ENCODE results near the gene GUCA2B. TPM values are rescaled to one million over a fixed set of nuclear protein-coding genes. Genes with fewer than 3 reads are reported as not detected.

Gene GUCA2B
- total RNA-seq, 2 donors from 2014 or later, result not detected

DNA sequence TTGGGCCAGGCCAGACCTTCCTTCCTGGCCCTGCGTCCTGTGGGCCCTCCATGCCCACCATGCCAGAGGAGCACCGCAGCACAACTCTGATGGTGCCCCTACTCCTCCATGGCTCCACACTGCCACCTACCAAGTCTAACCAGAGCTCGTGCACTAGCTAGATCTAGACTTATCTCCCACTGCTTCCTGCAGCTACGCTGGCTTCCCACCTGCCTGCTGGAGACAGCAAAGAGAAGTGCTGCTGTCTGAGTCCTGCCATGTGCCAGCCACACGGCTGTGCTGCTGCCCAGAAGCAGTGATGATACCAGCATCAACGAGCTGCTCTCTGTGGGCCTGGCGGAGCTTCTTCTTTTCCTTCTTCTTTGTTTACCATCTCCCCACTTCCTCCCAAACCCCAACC, 4.5 kb downstream of the GUCA2B start:
- no peak for DNase-seq (ENCODE audit: low spot score in 2 of 2)
- peaks cover 4 to 18% of the 10 kb centered on the region in 2 donors for H3K9me3 Mint-ChIP-seq

DNA sequence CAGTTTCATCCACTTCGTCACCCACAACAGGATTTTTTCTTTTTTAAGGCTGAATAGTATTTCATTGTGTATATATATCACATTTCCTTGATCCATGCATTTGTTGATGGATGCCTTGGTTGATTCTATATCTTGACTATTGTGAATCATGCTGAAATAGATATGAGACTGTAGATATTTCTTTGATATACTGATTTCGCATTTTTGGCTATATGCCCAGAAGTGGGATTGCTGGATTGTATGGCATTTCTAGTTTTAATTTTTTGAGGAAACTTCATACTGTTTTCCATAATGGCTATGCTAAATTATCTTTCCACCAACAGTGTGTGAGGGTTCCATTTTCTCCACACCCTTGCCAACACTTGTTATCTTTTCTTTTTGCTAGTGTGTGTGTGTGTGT, 5.0 kb downstream of the GUCA2B start:
- ATAC-seq (no peak), DNase-seq (ENCODE audit: low spot score in 2 of 2) (no peak)
- Mint-ChIP-seq H3K36me3 (peaks cover 12 to 14% of the 10 kb centered on the region in 2 donors), H3K9me3 (peaks cover 4 to 18% of the 10 kb centered on the region in 2 donors), H3K27ac (no peak overlapping the region)

More for the DNA sequence above, 4.5 kb downstream of the GUCA2B start:
- peak in 1 of 2 donors; percentile 47 for ATAC-seq
- peaks cover 12 to 14% of the 10 kb centered on the region in 2 donors for H3K36me3 Mint-ChIP-seq
- H3K27ac Mint-ChIP-seq, result no peak overlapping the region

DNA sequence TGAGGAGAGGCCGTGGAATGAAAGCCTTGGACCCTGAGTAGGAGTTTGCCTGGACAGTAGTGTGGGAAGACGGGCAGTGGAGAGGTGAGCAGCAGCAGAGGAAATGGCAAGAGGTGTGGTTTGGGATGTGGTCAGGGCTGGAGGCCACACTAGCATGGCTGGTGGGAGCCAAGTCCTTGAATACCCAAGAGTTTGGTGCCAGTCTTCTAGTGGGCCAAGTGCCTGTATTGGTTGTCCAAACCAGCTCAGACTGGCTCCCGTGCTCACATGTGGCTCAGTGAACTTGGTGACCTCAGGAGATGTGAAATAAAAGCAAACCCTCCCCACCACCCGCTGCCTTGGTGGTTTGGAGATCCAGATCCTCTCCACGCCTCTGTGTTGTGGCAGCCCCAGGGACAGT, 9.0 kb downstream of the GUCA2B start:
- DNase-seq (ENCODE audit: low spot score in 2 of 2) (no peak), ATAC-seq (no peak)
- Mint-ChIP-seq H3K9me3 (peaks cover 4 to 18% of the 10 kb centered on the region in 2 donors), H3K36me3 (peaks cover 12 to 14% of the 10 kb centered on the region in 2 donors), H3K27ac (no peak overlapping the region)

DNA sequence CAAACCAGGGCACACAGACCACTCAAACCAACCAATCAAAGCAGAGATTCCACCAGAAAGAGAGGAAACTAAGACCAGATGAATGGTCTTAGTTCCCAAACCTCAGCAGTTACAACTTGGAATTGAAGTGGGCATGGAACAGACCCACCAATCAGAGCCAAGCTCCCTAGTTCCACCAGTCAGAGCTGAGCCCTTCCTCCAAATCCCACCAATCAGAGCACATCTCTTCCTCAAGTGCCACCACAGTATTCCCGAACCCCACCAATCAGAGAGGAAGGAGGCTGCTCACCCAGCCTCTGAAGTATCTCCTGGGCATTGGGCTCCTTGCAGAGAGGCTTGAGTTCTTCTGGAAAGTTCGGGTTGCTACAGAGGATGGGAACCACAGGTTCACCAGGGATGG, 9.9 kb downstream of the GUCA2B start:
- DNase-seq (ENCODE audit: low spot score in 2 of 2), result no peak
- H3K36me3 Mint-ChIP-seq, result peaks cover 12 to 14% of the 10 kb centered on the region in 2 donors
- peaks cover 4 to 18% of the 10 kb centered on the region in 2 donors for H3K9me3 Mint-ChIP-seq
- ATAC-seq, result no peak
- no peak overlapping the region for H3K27ac Mint-ChIP-seq

DNA sequence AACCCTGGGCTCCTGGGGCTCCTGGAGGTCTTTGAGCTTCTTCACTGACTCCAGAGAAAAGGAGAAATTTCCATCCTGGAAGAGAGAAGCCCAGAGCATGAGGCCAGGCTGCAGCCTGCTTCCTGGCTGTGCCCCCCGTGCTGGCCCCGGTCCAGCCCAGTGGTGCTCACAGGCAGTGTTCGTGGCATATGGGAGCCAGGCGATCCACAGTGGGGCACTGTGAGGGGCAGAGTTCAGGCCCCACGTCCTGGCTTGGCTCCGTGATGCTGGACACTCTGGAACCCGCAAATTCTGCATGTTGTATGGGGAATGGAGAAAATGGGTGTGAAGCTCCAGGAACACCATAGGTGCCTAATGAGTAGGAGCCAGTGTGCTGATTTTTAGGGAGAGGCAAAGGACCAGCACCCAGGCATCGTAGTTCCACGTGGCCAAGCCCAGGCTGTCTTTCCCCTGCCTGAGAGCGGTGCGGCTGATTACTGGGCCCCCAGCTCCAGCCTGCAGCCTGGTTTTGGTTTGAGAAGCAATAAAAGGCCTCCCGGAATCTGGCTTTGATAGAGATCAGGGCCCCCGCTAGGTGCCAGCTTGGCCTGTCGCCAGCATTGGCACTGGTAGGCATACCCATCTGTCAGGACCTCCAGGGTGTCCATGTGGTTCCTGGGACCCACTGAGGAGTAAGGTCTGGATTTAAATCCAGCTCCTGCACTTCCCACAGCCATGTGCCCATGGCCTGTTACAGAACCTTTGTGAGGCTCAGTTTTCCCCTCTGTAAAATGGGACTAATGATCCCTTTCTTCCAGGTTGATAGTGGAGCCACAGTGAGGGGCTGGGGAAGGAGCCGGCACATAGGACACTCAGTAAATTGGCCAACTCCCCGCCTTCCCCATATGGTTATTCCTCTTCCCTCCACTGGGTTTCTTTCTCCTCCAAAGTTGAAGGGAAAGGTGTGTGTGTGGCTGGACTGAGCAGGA, 10.6 kb downstream of the GUCA2B start:
- H3K9me3 Mint-ChIP-seq, result peaks cover 4 to 18% of the 10 kb centered on the region in 2 donors
- peaks cover 12 to 14% of the 10 kb centered on the region in 2 donors for H3K36me3 Mint-ChIP-seq
- DNase-seq (ENCODE audit: low spot score in 2 of 2) (no peak), ATAC-seq (no peak)
- no peak overlapping the region for H3K27ac Mint-ChIP-seq

DNA sequence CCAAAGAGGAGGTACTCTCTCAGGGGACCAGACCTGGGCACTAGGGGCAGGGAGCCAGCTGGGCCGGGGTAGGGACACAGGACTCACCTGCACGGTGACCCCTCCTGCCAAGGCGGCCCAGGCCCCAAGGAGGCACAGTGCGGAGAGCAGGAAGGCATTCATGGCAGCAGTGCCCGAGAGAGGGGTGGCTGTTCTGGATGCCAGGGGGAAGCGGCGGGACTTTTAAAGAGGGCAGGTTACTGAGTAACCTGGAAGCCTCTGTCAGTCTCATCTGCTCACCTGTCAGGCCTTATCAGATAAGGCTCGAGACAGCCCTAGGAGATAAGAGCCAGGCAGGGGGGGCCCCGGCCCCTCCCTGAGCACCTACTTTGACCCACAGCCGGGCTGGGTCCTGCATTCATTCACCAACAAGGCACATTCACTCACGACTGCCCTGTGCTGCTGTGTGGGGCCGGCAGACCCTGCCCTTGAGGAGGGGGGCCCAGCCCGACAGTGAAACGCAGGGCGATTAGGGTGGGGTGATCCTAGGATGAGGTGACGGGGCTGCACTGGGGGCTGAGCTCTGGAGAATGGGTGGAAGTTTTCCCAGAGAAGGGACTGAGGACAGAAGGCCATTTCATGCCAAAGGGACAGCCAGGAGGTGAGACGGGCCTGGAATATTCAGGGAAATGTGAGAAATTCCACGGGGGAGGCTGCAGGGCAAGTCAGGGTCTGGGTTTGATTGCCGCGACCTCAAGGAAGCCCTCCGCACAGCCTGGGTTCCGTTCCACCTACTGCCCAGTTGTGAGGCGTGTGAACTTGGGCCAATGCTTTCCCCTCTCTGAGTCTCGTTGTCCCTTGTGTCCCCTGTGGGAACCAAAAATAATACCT, 11.6 kb downstream of the GUCA2B start, which contains the start of gene GUCA2A:
GUCA2A (minus strand) TSS at position 195 of the 870 bp plus-strand sequence; CDS start at position 162, 33 bp downstream.
- peak in 1 of 2 donors; percentile 18 for ATAC-seq
- no peak for DNase-seq (ENCODE audit: low spot score in 2 of 2)
- Mint-ChIP-seq H3K27ac (peak within 1 kb of the TSS in 1 of 2 donors; percentile 75), H3K36me3 (peaks cover 12 to 14% of the 10 kb centered on the region in 2 donors), H3K9me3 (peaks cover 4 to 18% of the 10 kb centered on the region in 2 donors)

DNA sequence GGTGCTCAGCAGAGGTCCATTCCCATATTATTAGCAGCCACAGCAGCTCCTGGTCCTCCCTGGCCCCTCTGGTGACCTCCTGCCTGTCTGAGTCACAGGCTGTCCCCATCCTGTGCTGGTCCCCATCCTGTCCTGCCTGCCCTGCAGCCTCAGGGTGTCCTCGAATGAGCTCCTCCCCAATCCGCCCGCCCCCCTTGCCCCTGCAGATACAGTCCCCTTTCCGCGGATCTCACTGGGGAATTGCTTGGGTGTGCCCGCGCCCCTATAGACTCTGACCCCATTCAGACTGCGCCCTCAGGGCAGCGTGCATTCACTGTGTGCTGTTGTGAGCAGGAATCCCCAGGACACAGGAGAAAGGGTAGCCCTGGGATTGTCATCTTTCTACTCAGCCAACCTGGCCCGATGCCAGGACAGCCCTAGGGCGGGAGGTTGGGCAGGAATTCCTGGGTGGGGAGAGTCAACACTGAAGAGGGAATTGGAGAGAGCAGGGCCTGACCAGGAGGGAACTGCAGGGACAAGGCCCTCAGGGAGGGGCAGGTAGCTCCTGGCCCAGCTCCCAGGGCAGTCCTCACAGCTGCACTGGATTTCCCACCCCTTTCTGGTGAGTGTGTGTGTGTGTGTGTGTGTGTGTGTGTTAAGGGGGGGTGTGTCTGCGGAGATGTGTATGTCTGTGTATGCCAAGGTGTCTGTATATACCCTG, 12.5 kb downstream of the GUCA2B start:
- Mint-ChIP-seq H3K36me3 (peaks cover 10 to 12% of the 10 kb centered on the region in 2 donors), H3K9me3 (peaks cover 2 to 15% of the 10 kb centered on the region in 2 donors), H3K27ac (peak overlapping the region in 1 of 2 donors; percentile 75)
- ATAC-seq (no peak), DNase-seq (ENCODE audit: low spot score in 2 of 2) (no peak)

DNA sequence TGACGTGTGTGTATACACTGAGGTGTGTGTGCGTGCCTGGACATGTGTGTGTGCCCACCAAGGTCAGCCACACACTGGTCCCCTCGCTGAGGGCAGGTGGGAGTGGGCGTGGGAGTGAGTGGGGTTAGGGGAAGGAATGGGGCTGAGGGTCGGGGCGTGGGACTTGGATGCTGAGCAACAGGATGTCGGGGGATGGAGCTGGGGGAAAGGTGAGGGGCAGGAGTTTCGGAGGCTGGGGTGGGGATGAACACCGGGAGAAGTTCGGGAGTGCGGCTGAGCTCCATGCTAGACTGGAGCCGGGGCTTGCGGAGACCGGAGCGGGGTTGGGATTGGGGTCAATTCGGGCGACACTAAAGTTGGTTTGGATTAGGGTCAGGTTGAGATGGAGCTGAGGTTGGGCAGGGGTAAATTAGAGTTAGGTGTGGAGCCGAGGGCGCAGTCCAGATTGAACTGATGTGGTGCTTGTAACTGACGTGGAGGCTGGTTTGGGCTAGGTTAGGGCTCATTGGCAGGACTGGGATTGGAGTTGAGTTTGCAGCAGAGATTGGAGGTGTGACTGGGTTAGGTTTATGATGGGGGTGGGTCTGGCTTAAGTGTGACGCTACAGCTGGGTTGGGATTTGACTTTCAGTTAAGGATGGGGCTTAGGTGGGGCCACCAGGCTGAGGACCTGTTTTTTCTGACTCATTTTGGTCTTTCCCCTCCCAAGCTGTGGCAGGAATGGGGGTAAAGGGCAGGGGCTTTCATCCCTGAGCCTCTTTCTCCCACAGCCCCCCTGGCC, 14.6 kb downstream of the GUCA2B start:
- Mint-ChIP-seq H3K36me3 (no peaks in the 10 kb centered on the region), H3K27ac (peak overlapping the region; percentile 2 to 12), H3K9me3 (no peaks in the 10 kb centered on the region)
- DNase-seq (ENCODE audit: low spot score in 2 of 2) (no peak), ATAC-seq (no peak)

DNA sequence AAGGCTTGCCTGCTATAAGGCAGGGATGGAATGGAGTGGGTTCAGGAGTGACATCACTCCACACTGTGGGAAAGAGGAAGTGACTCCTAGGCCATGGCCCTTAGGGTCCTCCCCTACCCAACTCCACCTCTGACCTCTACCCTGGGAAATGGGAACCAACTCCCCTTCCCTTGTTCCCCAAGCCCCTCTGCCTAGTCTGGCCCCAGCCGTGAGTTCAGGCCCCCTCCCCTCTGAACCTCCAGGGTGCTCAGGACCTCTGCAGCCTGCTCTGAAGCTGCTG, 15.1 kb downstream of the GUCA2B start:
- no peaks in the 10 kb centered on the region for H3K9me3 Mint-ChIP-seq
- H3K27ac Mint-ChIP-seq, result peak overlapping the region; percentile 2 to 12
- H3K36me3 Mint-ChIP-seq, result no peaks in the 10 kb centered on the region
- ATAC-seq, result no peak
- DNase-seq (ENCODE audit: low spot score in 2 of 2), result no peak

DNA sequence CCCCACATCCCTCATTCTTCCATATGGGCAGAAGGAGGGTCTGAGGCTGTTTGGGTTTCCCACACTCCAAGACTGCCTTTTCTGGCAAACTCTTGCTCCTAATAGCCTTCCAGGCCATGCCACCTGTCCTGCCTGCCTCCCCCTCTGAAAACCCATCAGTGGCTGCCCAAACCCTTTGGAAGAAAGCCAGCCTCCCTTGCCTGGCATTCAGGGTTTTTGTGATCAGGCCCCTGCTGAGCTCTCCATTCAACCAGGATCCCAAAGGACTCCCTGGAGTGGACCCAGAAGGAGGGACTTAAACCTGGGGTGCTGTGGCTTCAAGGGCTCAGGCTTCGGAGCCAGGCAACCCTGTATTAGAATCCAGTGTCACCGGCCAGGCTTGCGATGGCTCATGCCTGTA, 15.6 kb downstream of the GUCA2B start:
- DNase-seq (ENCODE audit: low spot score in 2 of 2), result no peak
- no peak for ATAC-seq
- no peaks in the 10 kb centered on the region for H3K36me3 Mint-ChIP-seq

DNA sequence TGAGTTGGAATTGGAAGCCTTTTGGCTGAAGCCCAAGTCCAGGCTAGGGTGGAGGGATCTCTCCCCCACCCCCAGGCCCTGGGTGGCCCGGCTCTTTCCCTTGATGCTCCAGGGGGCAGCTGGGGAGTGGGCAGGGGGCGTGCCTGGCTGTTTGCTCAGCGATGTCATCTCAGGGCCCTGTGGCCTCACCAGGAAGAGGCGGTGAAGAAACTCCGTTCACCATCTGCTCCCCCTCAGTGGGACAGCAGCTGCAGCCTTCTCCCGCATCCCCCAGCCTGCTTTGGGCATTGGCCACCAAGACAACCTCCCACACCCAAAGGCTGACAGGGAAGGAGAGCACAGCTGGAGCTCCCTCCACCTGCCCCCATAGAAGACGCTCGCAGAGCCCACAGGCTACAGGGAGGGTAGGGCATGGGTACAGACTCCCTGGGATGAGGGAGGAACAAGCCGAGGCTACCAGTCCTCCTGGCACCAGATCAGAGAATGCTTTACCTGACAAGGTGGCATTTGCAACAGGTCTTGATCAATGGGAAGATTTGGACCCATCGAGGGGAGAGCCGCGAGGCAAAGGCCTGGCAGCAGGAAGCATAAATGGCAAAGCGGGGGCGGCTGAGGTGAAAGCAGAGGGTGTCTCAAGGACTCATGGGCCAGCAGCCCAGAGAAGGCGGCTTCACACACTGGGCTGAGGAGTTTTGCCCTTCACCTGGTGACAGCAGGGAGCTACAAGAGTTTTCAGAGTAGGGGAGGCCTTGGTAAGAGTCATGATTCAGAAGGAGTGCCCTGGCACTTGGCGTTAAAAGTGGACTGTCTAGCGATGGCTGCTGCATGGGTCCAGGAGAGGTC, 17.8 kb downstream of the GUCA2B start:
- Mint-ChIP-seq H3K27ac (no peak overlapping the region), H3K36me3 (no peaks in the 10 kb centered on the region), H3K9me3 (no peaks in the 10 kb centered on the region)
- no peak for DNase-seq (ENCODE audit: low spot score in 2 of 2)
- ATAC-seq, result no peak

More for the DNA sequence above, 15.6 kb downstream of the GUCA2B start:
- no peaks in the 10 kb centered on the region for H3K9me3 Mint-ChIP-seq
- H3K27ac Mint-ChIP-seq, result no peak overlapping the region

DNA sequence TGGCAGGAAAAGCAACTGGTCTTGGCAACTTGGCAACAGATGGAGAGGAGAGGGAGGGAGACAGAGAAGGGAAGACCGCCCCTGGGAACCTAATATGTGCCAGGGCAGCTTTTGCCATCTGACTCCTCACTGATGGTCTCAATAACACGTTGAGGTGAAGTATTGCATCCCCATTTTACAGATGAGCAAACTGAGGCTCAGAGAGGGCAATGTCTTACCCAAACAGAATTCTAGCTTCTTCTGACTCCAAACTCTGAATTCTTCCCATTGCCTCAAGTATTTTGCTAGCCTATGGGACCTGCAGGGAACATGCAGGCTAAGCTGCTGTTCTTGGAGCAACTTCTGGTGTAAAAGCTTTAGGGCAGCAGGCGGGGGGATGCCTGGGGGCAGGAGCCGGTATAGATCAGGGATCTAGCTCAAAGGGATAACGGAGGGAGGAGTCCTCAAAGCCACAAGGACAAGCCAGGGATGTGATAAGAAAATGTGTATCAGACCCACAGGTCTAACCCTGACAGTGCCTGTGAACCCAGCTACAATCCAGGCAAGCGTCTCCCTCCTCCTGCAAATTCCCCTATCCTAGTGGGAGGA, 18.6 kb downstream of the GUCA2B start:
- Mint-ChIP-seq H3K9me3 (no peaks in the 10 kb centered on the region), H3K27ac (no peak overlapping the region), H3K36me3 (no peaks in the 10 kb centered on the region)
- DNase-seq (ENCODE audit: low spot score in 2 of 2) (no peak), ATAC-seq (no peak)

DNA sequence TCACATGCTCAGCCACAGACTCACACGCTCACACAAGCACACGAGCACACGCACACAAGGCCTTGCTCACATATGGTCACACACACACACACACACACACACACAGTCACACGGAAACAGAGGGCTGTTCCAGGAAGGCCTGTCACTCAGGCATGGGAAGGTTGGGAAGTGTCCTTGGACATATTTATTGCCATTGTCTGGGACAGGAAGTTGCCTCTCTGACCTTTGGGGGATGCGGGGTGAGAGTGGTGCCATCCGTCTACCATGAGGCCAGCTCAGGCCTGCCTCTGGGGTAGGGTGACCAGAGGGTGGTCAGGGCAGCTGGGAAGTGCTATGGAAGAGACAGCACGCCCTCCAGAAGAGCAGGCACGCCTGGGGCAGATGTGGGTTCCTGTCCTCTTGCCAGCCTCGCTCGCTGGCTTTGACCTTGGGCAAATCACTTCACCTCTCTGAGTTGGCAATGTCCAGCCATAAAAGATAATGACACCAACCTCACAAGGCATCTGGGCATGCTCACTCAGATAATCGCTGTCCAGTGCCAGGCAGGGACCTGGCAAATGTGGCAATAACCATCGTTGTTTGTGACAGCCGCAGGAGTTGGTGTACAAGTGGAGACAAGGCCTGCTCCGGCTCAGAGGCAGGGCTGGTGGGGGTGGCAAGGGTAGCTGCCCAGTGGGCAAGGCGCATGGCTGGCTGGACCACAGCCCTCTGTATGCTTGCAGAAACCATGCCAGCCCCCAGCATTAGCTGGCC, 19.3 kb downstream of the GUCA2B start:
- no peak for DNase-seq (ENCODE audit: low spot score in 2 of 2)
- peak; percentile 7 to 14 for ATAC-seq
- H3K36me3 Mint-ChIP-seq, result no peaks in the 10 kb centered on the region
- H3K27ac Mint-ChIP-seq, result no peak overlapping the region
- H3K9me3 Mint-ChIP-seq, result no peaks in the 10 kb centered on the region
